Ramos (cell line): ENCODE results near the gene DGLUCY.
"Not testable (repeated sequence)": the region's sequence is repeated elsewhere in the genome, so short reads cannot be mapped to it uniquely, and the experiment has no call there.

ENCODE experiments used
- in situ Hi-C: fragments of 300-500 bp; cut with MboI; formaldehyde crosslinking; loops from one replicate; pipeline ENCODE4 v1.14.3; 2022; ENCODE audit warnings: low sequenced_read_pairs; ENCODE audit not compliant: unreplicated experiment

The DGLUCY gene

DNA sequence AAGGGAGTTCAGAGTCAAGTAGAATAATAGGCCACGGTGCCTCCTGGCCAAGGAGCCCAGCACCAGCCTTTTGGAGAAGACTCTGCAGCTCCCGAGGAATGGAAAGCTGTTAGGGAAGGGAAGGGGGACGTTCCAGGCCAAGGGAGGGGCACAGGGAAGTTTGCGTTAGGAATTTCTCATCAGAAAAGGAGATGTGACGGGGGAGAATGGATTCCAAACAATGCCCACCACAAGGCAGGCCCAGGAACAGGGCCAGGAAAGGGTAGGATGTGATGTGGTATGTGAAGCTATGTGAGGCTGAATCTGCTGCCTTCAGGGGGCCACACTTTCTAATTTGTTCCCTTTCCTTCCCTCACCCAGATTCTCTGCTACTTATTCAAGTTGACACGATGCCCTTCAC, 46.0 kb downstream of the DGLUCY start:
- in situ Hi-C loops, result no loop called here

DNA sequence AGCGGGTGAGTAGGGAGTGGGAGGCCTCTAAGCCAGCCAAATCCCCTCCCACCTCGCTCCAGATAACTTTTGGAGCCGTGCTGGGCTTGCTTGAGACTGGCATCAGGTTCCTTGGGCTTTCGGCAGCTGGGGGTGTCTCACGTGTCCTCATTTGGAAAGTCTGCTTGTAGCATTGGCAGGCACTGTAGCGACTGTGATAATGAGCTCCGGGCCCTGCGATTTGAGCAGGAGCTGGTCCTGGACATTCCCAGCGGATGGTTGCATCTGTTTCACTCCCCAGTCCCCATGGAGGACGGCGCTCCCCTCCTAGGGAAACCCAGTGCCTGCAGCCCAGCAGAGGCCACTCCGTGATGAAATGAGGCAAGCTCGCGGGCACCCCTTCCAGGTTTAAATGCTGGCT, 49.4 kb downstream of the DGLUCY start:
- in situ Hi-C loops, result no loop called here

DNA sequence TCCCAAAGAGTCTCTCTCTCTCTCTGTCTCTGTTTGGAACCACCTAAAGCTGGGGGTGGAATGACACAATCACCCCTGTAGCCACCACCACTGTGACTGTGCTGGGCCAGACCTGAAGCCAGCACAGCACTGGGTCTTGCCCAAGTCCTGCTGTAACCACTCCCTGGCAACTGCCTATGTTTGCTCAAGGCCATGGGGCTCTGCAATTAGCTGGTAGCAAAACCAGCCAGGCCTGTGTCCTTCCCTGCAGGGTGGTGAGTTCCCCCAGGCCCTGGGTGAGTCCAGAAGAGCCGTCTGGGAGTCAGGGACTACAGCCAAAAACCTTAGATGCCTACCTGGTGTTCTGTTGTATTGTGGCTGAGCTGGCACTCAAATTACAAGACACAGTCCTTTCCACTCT, 50.8 kb downstream of the DGLUCY start:
- in situ Hi-C loops, result no loop called here

DNA sequence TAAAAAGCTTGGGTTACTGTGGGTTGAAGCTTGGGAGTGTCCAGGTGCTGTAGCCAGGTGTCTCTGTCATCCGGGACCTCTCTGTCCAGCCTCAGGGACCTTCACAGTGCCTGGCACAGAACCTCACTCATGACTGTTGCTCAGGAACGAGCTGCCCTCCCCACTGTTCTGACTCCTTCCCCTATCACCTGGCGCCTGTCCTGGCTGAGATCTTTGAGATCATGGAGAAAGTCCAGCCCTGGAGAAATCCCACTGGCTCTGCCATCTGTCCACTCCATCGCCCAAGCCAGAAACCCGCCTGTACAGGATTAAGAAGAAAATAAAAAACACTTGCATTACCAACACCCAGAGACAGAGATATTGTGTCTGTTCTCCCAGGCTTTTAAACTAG, 53.5 kb downstream of the DGLUCY start:
- in situ Hi-C loops, result no loop called here

DNA sequence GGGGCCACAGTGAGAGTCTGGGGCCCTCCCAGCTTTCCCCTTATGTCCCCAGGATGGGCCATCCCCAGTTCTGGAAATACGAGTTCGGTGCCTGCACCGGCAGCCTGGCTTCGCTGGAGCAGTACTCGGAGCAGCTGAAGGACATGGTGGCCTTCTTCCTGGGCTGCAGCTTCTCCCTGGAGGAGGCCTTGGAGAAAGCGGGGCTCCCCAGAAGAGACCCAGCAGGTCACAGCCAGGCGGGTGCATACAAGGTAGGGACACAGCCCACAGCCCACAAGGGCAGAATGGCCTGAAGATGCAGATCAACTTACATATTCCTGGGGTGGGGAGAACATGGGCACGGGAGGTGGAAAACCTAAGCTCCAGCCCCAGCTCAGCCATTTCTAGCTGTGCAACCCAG, 56.1 kb downstream of the DGLUCY start:
- in situ Hi-C loops, result loop anchor here (5.0 to 10.0 kb wide), 2 partner anchors 255 to 268 kb away; no protein-coding TSS in a partner anchor

DNA sequence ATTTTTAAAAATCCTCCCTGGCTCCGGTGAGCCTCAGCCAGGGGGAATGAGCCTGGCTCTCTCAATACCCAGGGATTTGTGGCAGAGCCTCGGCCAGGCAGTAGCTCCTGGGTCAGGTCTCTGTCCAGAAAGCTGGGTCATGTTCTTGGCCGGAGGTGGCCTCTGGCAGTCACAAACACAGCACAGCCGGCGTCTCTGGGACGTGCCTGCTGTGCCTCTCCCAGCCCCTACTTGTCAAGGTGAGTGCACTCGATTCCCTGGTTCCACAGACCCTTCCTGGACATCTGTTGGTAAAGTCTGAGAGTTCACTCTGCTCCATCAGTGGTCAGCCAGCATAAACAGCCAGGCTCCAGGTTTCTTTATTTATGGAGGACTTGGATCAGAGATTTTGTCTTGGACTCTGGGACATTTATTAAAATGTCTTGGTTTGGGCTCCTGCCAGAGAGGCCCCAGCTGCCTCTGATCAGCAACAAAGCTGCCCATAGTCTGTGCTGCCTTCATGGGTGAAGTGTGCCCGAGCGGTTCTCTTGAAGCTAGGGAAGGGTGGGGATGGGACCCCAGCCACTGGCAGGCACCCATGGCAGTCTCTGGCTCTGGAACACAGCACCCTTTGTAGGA, 56.7 kb downstream of the DGLUCY start:
- in situ Hi-C loops, result loop anchor here (5.0 to 10.0 kb wide), 2 partner anchors 254 to 268 kb away; no protein-coding TSS in a partner anchor

DNA sequence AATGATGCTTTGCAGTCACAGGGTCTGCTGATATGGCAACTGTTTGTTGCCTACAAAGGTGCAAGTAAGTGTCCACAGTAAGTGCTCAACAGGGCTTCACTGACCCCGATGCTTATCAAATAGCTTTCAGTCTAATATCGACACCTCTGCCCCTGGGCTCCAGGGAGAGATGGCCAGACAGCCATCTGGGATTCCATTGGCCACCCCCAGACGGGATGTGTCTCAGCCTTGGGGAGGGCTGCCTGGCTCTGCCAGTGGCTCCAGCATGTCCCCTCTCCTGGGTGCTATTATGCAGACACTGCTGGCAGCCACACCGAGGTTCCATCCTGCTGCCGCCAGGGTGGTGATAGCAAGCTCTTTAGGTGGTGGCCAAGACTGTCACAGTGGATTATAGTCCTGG, 57.4 kb downstream of the DGLUCY start:
- in situ Hi-C loops, result loop anchor here (5.0 to 10.0 kb wide), 2 partner anchors 254 to 269 kb away; no protein-coding TSS in a partner anchor

DNA sequence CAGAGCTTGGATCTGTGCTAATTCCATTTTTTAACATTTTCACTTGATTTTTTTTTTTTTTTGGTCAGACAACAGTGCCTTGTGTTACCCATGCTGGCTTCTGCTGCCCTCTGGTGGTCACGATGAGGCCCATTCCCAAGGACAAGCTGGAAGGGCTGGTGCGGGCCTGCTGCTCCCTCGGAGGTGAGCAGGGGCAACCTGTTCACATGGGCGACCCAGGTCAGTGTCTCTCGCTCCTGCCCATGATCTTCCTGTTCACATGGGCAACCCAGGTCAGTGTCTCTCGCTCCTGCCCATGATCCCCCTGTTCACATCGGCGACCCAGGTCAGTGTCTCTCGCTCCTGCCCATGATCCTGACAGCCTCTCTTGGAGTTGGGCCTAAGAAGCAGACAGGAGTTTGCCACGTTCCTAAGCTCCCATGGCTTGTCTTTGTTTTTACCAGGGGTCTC, 59.4 kb downstream of the DGLUCY start:
- in situ Hi-C loops, result loop anchor here (5.0 to 10.0 kb wide), 2 partner anchors 252 to 271 kb away; no protein-coding TSS in a partner anchor

DNA sequence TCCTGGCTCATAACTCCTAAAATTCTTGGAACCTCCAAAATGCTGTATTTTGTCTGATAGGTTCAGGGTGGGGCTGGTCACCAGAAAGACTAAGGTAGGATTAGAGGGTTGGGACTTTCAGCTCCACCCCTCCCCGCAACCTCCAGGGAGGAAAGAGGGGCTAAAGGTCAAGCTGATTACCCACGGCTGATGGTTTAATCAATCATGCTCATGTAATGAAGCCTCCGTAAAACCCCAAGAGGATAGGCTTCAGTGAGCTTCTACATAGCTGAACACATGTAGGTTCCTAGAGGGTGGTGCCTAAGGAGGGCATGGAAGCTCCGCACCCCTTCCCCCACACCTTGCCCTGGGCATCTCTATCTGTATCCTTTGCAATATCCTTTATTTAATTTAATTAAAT, 60.0 kb downstream of the DGLUCY start:
- in situ Hi-C loops, result loop anchor here (5.0 to 10.0 kb wide), 2 partner anchors 251 to 272 kb away; no protein-coding TSS in a partner anchor

DNA sequence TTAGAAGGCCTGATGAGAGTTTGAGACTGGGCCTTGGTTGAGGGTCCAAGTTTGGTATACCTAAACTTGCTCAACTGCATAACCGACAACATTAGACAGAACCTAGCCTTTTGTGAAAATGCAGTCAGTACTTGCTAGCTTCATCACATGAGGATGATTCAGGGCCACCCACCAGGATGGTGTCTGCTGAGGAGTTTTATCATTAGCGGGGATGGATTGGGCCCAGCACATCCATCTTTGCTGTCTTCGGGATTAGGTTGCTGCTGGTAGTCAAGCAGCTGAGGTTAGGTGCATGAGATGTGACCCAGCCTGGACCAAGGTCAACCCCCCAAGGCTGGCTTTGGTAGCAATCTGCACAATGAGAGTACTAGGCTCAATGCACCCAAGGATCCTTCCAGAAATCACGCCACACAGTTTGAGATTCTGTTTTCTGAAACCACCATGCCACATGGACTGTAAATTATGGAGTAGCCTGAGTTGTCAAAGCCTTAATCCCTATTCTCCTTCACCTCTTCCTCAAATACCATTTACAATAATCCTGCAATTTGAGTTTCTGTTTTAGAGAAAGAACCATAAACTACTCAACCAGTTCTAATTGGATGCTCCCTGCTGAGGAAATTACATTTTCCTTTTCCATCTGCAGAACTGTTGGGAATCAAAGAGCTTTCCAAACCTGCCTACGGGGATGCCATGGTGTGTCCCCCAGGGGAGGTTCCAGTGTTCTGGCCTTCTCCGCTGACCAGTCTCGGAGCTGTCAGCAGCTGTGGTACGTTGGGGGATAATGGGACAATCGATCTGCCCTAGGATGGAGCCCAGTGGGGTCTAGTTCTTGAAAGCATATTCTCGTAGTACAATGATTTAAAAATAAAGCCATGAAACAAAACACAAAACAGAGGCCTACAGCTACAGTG, 61.7 kb downstream of the DGLUCY start:
- in situ Hi-C loops, result loop anchor here (5.0 to 10.0 kb wide), 2 partner anchors 112 to 249 kb away; no protein-coding TSS in a partner anchor

DNA sequence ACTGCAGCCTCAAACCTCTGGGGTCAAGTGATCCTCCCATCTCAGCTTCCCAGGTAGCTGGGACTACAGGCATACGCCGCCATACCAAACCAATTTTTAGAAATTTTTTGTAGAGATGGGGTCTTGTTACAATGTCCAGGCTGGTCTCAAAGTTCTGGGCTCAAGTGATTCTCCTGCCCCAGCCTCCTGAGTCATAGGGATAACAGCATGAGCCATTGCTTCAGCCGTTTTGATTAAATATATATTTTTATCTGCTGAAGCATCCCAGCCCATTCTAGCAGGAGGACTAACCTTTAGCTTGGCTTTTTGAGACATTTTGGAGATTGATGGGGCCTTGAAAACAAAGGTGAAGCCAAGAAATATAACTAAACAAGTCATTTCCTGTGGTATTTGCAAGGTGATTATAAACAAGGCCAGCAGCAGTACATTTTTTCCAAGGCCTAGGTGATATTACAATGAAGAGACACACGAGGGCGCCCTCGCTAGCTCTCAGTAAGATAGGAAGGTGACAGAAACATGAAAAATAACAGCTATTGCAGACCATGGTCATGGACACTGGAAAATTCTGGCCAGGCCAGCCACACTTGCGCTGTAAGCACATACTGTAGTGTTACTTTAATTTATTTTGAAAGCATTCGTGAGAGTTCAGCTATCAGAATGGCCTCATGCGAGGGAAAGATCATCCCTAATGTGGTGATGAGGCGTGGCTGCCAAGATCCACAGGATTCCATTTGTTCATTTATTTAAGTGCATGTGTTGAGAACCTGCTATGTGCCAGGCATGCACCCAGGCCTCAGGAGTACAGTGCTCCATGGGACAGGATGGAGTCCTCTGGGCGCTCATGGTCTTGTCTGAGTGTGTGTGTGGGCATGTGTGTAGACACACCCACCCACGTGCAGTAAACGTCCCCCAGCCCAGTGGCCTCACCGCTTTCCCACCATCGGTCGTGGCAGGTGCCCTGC, 63.5 kb downstream of the DGLUCY start:
- in situ Hi-C loops, result loop anchor here (5.0 to 10.0 kb wide), 2 partner anchors 110 to 247 kb away; no protein-coding TSS in a partner anchor

DNA sequence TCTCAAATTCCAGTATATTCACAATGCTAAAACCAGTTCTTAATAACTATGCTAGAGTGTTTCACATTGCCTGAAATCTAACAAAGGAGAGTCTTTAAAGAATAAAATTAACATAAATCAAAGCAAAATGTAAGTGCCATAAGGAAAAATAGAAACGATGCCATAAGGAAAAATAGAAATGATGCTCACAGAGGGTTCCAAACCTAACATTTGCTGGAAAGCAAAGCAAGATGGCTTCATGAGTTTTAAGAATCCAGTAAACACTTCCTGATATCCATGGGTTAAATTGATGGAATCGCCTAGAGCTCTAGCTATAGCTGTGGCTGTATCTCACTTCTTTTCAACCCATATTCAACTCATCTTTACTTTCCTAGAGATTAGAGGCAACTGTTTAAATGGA, 66.7 kb downstream of the DGLUCY start:
- in situ Hi-C loops, result no loop called here

DNA sequence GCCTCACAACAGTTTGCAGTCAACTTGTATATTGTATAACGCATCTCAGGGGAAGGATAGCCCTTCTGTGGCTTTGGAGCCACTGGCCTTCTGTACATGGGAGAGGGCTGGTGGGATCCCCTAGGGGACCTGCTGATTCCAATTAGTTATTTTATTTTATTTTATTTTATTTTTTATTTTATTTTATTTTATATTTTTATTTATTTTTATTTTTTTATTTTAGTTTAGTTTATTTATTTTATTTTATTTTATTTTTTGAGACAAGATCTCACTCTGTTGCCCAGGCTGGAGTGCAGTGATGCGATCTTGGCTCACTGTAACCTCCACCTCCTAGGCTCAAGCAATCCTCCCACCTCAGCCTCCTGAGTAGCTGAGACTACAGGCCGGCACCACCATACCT, 68.9 kb downstream of the DGLUCY start:
- in situ Hi-C loops, result not testable (repeated sequence)

DNA sequence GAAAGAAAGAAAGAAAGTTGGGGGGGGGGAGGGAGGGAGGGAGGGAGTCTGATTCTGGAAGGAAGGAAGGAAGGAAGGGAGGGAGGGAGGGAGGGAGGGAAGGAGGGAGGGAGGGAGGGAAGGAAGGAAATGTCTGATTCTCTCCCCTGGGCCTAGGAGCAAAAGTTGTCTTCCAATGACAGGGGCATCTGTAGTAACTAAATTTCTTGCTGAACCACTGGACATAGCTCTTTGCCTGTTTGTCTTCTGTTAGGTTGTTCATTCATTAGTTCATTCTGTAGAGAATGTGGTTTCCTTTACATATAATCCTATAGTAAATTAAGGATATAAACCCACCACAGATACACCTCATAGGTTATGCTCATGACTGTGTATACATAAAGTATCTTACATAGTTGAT, 70.7 kb downstream of the DGLUCY start:
- in situ Hi-C loops, result no loop called here

DNA sequence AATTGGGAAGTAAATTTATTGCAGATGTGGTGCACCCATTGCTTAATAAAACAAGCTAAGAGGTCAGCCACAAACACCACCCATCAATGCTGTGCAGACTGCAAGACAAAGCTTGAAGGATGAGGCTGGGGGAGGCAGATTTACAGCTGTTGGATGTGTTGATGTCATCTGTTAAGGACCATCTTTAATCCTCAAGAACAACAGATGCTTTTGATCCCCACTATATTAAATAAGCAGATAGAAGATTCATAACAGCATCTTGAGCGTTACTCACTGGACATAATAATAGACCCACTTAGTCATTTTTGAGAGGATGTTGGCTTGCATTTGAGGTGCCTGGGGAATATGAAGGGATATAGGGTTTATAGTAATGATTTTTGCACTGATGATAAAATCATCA, 71.8 kb downstream of the DGLUCY start:
- in situ Hi-C loops, result no loop called here

DNA sequence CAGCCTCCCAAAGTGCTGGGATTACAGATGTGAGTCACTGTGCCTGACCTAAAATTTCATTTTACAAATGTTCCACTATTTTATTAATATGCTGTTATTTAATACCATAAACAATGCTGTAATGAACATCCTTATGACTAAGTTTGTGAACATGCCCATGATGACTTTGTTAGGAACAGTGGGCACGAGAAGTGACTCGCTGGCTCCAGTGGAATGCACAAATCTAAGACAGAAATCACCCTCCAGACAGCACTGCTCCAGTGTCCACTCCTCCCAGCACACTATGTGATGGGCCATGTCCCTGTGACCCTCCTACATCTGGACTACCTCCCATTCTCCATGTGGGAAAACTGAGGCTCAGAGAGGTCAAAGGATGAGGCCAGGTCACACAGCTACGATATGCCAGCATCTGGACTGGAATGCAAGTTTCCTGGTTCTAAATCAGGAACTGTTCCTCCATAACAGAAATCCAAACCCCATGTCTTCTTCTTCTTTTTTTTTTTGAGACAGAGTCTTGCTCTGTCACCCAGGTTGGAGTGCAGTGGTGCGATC, 72.7 kb downstream of the DGLUCY start:
- in situ Hi-C loops, result no loop called here

DNA sequence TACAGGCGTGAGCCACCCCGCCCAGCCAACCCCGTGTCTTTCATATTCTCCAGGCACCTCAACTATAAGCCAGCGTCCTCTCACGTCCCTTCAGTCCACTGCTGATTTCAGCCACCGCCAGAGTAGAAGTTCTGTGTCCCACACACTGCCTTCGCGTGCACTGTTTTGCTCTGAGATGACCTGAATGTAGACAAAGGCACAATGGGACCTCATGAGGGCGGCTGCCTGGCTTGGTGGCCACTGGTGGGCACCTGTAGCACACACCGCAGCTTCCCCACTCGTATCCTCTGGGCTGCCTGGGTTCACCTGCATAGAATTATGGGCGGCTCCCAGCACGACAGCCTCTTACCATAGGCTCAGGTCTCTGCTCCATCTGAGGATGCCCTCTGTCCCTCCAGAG, 73.4 kb downstream of the DGLUCY start:
- in situ Hi-C loops, result no loop called here

DNA sequence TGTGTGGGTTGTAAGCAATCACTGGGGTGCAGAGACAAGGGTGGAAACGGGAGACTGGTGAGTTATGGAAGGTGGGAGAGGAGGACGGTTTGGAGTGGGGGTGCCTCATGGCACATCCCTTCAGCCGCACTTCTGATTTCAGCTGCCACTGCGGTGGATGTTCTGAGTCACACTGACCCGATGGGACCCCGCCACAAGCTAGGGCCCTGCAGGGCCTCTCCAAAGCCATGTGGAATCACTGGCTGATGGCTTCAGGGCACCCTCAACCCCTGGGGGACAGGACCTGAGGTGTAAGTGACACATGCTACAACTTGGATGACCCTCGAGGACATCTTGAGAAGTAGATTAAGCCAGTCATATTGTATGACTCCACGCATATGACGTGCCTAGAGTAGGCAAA, 77.0 kb downstream of the DGLUCY start:
- in situ Hi-C loops, result no loop called here

DNA sequence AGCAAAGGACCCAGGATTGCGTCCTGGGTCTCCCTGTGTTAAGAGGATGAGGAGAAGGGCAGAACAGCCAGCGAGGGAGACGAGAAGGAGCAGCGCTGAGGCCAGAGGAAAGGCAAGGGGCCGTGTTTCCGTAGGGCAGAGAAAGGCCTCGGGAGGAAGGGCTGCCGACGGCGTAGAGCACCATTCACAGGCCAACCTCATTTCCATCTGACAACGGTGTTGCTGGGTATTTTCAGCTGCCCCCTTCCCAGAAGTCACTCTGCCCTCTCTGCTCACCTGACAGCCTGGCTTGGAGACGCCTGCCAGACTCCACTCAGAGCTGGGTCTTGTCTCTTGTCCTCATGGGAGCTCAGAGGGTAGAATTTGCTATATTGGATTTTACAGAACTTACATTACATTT, 79.2 kb downstream of the DGLUCY start:
- in situ Hi-C loops, result no loop called here

DNA sequence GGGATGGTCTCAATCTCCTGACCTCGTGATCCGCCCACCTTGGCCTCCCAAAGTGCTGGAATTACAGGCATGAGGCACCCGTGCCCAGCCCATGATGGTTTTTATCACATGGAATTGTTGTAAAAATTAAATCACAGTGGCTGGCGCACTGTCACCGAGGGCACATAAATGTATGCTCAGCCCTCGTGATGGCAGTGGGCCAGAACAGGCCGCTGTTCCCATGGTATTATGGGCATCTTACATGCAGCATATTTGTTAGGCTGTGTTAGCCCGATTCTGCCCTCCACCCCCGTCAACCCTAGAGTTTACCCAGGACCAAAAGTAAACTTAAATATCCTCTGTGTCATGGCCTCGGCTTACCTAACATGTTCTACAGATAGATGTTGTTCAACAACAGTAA, 82.0 kb downstream of the DGLUCY start:
- in situ Hi-C loops, result no loop called here
